ENCODE results near the gene GABRR3.

The GABRR3 gene

DNA sequence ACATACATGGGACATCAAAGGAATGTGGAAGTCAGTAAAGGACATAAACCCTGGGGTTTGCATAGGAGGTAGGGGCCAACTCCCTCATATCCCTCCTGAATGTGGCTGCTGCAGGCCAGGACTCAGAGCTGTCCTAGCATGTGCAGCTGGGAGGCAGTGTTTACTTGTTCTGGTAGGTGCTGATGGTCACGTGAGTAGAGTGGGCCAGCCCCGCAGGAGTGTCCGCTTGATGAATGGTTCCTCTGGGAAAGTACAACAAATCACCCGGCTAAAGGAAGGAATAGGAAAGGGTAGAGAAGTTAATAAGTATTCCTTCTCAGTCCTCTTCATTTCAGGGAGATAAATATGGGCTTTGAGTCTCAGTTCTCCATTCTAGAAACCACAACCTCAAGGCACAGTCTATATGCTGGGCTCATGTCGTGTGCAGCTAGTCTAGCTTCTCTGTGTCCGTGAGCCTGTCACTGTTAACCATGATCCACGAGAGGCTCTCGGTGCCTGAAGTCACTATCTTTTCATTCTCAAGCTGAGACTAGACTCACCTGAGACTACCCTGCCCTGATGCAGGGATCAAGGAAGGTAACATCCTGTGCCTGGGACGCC, 80.8 kb downstream of the GABRR3 start:
- DNase-seq (ENCODE audit: low read depth): no peak

DNA sequence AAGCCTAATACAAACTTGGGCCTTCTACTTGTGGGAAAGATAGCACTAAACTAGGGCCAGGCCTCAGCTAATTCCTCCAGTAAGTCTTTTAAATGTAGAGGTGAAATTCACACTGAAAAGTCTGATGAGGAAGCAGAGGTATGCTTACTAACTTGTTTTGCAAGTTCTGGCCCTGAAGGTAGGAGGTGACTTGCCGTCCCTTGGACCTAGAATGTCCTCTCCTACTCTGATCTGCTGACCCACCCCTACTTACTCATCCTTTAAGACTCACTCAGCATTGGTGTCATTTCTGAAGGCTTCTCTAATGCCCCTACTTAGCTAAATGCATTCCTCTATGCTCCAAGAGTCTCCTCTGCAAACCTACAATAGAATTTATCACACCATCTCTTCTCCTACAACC, 82.2 kb downstream of the GABRR3 start:
- no peak for DNase-seq (ENCODE audit: low read depth)

DNA sequence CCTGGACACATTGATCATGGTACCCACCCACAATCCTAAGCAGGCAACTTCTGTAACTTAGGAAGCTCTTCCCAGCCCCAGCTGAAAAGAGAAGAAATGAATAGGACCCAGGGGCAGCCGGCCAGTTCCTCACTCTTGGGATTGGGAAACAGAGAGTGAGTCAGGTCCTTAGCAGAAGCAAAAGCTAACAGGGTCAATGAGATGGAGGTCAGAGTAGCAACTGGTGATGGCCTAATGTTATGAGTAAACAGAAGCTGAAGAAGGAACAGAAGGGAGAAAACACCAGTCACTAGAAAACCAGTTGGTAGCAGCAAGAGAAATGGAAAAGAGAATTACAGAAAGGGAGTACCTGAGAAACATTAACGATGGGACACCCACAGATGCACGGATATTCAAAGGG, 82.8 kb downstream of the GABRR3 start:
- peak; percentile 60 for DNase-seq (ENCODE audit: low read depth)

DNA sequence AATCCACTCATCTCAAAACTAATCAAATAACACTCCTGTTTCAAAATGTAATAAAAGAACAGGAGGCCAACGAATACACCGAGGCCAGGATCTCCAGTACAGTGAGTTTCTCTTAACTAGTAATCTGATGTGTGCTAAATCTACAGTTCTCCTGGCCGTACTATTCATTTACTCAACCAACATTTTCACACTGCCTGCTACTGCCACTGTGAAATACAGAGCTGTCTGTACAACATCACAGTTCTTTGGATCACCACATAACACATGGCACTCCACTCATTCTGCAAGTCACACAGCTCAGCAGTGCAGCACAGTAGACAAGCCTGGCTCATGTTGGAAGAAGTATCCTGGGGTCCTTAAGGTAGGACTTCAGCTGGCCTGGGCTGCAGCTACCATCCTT, 84.8 kb downstream of the GABRR3 start:
- DNase-seq (ENCODE audit: low read depth): no peak

DNA sequence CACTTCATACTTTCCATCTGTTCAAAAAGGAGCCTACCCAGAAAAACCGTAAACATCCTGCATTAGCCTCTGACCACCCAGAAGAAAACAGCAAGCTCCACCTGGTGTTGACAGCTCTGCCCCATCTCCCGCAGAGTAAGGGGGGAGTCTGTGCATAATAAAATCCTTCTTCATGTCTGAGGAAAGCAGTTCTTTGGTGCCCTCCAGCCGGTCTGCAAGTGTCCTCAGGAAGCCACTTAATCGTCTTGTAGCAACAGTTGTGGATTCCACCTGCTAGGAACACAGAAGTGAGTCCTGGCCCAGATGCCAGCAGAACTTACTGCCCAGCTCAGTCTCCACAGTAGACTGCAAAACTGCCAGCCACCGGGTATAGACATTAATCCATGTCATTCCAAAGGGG, 85.4 kb downstream of the GABRR3 start:
- no peak for DNase-seq (ENCODE audit: low read depth)

DNA sequence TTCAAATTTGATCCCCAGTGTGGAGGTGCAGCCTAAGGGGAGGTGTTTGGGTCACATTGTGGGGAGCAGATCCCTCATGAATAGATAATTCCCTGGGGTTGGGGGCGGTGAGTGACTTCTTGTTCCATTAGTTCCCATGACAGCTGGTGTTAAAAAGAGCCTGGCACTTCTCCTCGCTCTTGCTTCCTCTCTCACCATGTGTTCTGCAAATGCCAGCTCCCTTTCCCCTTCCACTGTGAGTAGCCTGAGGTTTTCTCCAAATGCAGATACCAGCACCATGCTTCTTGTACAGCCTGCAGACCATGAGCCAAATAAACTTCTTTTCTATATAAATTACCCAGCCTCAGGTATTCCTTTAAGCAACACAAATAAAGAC, 86.0 kb downstream of the GABRR3 start:
- DNase-seq (ENCODE audit: low read depth): no peak

DNA sequence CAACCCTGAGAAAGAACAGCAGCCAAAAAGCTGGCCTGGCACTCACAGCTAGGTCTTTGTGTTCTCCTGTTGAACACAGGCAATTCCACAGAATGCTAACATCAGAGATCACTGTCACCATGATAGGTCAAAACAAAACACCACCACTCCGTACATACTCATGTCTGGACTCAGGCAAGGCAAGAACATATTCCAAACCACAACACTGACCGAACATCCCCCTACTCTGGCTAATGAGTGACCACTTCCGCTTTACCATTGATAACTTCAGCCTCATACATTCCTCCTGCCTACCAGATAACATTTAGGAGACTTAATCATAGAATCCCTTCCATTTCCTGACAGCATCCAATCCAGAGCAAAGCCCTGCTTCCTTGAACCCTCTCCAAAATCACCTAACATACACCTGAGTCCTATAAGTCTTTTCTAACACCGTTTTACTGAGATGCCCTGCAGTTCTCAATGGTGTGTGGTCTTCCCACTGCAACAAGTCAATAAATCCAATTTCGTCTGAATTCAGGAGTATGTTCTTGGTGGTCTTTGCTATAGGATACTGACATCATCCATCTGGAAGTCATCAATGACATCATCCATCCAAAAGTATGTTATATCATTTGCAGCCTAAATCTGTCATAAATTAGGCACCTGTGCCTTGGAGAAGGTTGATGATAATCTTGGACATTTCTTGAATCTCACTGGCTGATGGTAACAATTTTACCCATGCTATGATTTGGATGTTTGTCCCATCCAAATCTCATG, 86.6 kb downstream of the GABRR3 start:
- no peak for DNase-seq (ENCODE audit: low read depth)

DNA sequence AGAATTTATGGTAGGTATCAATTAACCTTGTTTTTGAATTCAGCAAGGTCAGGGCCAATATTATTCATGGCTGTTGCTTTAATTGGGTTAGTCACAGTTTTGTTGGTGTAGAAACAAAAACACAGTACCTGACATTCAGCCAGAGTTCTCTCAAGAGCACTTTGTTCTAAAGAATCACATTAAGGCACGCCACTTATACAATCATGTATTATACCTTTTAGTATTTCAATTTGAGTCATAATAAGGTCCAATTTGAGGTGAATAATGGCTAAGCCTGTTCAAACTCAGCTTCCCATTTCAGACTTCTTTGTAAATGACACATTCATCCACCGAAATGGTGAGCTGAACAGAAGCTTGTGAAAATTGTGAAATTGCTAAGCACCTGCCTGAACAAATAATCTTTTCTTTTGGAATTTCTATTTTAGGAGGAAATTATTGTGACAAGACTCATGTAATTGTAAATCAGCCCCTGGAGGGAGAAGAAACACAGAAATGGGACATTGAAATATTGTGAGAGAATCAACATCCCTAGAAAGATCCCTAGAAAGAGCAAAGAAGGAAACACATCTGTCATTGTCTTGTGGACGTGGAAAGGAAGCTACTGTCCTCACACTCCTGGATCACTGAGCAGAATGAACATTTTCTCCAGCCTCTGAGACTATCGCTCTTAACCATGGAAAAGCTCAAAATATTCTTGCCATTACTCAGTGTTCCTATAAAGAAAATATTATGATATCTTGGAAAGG, 92.1 kb downstream of the GABRR3 start:
- DNase-seq (ENCODE audit: low read depth): no peak

DNA sequence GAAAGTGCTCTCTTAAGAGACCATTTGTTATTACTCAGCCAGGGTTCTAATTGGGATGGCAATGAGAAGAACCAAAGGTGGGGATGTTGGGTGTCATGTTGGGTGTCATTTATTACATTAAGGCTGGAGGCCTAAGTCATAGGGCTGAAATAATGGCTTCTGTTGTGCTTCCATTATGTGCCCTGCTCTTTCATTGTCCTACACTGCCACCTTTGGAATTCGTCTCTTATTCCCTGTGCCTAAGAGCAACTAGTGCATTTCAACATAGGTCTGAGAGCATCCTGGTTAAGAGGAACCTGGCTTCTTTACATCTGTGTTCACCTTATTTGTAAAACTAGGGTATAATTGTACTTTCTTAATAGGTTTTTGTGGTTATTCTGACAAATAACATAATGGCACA, 95.1 kb downstream of the GABRR3 start:
- DNase-seq (ENCODE audit: low read depth): no peak

DNA sequence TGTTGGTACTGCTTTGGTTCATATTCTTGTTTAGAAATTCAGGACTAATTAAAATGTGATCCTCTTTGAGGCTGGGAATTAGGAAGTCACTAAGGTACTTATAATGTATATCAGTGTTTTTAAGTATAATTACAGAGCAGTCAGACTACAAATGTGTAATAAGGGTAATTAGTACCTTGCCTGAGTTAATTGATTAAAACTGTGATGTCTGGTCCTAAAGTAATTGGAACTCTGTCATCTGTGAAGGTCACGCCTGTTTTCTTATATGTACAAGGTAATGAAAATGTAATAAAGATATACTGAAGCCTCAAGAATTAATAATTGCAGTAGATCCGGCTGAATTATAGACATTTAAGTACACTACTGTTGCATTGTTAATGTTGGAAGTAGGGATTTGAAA, 95.7 kb downstream of the GABRR3 start:
- no peak for DNase-seq (ENCODE audit: low read depth)

DNA sequence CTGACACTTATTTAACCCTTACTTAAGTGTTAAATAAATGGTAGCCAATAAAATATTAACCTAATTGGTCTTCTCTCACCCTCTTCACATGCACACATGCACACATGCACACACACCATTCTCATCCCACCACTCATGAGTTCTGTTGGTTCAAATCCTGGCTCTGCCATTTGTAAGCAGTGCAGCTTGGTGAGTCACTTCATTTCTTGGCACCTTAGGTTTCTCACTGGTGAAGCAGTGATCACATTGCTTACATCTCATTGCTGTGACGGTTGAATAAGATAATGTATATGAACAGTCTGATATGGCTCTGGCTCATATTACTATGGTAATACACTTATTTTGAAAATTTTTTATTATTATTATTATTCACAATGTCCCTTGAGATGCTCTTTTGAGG, 96.7 kb downstream of the GABRR3 start:
- no peak for DNase-seq (ENCODE audit: low read depth)

DNA sequence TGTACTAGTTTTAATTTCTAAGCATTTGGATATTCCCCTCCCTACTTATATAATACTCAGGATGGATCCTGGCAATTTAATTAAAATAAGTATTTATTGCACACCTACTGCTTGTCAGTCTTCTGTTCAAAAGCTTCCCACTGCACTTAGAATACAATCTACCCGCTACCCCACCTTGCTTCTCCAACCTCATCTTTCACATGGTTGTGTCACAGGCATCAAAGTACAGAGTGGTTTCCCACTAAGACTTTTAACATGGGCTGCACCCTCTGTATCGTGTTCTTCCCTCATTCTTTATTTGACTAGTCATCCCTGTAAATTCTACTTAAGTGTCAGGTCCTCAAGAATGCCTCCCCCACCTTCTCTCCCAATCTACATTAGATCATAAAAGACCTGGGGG, 97.9 kb downstream of the GABRR3 start:
- DNase-seq (ENCODE audit: low read depth): no peak

DNA sequence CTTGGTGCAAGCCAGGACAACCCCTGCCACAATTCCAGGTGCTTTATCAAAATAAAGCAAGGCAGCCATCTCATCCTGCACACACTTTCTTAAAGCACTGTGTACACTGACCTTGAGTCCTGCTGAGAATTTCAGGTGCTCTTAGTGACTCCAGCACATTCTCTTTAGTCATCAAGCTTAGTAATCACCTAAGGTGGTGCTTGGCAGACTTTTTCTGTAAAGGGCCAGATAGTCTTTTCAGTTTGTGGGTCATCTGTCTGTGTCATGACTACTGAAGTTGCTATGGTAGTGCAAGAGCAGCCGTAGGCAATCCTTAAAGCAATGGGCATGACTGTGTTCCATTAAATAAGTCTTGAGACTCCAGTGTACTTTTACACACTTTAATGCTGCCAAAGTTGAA, 99.3 kb downstream of the GABRR3 start:
- no peak for DNase-seq (ENCODE audit: low read depth)
